SK-N-SH (cell line): Measurements from ENCODE around the gene ADK. TPM values are rescaled to one million over a fixed set of nuclear protein-coding genes. Genes with fewer than 3 reads are reported as not detected.

Source experiments
- CTCF ChIA-PET: fragments of 300-600, 350-600 bp; formaldehyde crosslinking; extraction: SDS; loops from one replicate; lab custom pipeline; 2021; lab: Yijun Ruan, JAX
- POLR2A ChIA-PET: fragments of 350-600 bp; sonication (Branson Sonifier 250); formaldehyde crosslinking; extraction: SDS; loops from one replicate; lab custom pipeline; 2020; ENCODE audit warnings: antibody characterized with exemption, inconsistent platforms; lab: Yijun Ruan, JAX
- DNase-seq: peaks from one replicate; pipeline ENCODE4 v3.0.0; 2012
- H2AFZ ChIP-seq: fragments of 200-600 bp; sonication (generic); 2 replicates; pipeline ENCODE4 v1.8.1; 2016; ENCODE audit warnings: antibody characterized with exemption, mild to moderate bottlenecking, low read depth
- H3F3A ChIP-seq: fragments of 200-600 bp; sonication (generic); replicated peaks from 2 replicates; pipeline ENCODE3; 2016; ENCODE audit warnings: antibody characterized with exemption, mild to moderate bottlenecking; ENCODE audit not compliant: insufficient read depth
- H3K27ac ChIP-seq, 2 experiments: fragments of 200-500 bp in 1 of 2; fragments of 200-600 bp in 1 of 2; sonication (Bioruptor generic) in 1 of 2; sonication (generic), shearing (Covaris generic) in 1 of 2; 2 replicates each; pipeline versions ENCODE4 v1.5.1 to v1.6.1; 2014 to 2016; ENCODE audit warnings: low read depth in 2 of 2, inconsistent platforms in 1 of 2, low read length in 1 of 2, mild to moderate bottlenecking in 1 of 2, mixed read lengths in 1 of 2
- H3K27me3 ChIP-seq: fragments of 200-600 bp; sonication (generic), shearing (Covaris generic); 2 replicates; pipeline ENCODE4 v1.6.1; 2016; ENCODE audit warnings: mixed run types; ENCODE audit not compliant: insufficient read depth
- H3K36me3 ChIP-seq, 2 experiments: fragments of 200-500 bp in 1 of 2; fragments of 200-600 bp in 1 of 2; sonication (Bioruptor generic) in 1 of 2; sonication (generic) in 1 of 2; replicated peaks in 1 of 2; 2 replicates each; pipeline versions ENCODE3 to v1.5.1; 2014 to 2016; ENCODE audit warnings: low read length in 1 of 2, mild to moderate bottlenecking in 1 of 2; ENCODE audit not compliant: insufficient read depth in 2 of 2, control insufficient read depth in 1 of 2
- H3K4me1 ChIP-seq, 2 experiments: fragments of 200-500 bp in 1 of 2; fragments of 200-600 bp in 1 of 2; sonication (Bioruptor generic) in 1 of 2; sonication (generic), shearing (Covaris generic) in 1 of 2; 2 replicates each; pipeline versions ENCODE4 v1.5.1 to v1.6.1; 2014 to 2016; ENCODE audit warnings: low read depth in 1 of 2, low read length in 1 of 2, mixed run types in 1 of 2; ENCODE audit not compliant: insufficient read depth in 2 of 2, control insufficient read depth in 1 of 2
- H3K4me2 ChIP-seq: fragments of 200-600 bp; sonication (generic), shearing (Covaris generic); 2 replicates; pipeline ENCODE4 v1.6.1; 2017; ENCODE audit warnings: mixed run types
- H3K4me3 ChIP-seq, 2 experiments: fragments of 200-500 bp in 1 of 2; fragments of 200-600 bp in 1 of 2; sonication (Bioruptor generic) in 1 of 2; sonication (generic), shearing (Covaris generic) in 1 of 2; 2 replicates each; pipeline versions ENCODE4 v1.5.1 to v1.8.1; 2014 to 2016; ENCODE audit warnings: low read depth in 2 of 2, inconsistent platforms in 1 of 2, low read length in 1 of 2, mild to moderate bottlenecking in 1 of 2, mixed read lengths in 1 of 2, moderate library complexity in 1 of 2
- H3K79me2 ChIP-seq: fragments of 200-600 bp; sonication (generic); 2 replicates; pipeline ENCODE4 v1.8.1; 2017; ENCODE audit warnings: mild to moderate bottlenecking; ENCODE audit not compliant: insufficient read depth
- H3K9ac ChIP-seq: fragments of 200-600 bp; sonication (generic); 2 replicates; pipeline ENCODE4 v1.6.1; 2017; ENCODE audit warnings: mixed run types
- H3K9me2 ChIP-seq: fragments of 200-600 bp; sonication (generic); 2 replicates; pipeline ENCODE4 v1.6.1; 2017; ENCODE audit warnings: mixed run types
- H3K9me3 ChIP-seq: fragments of 200-600 bp; sonication (generic); 2 replicates; pipeline ENCODE4 v1.6.1; 2017; ENCODE audit warnings: mixed run types, mild to moderate bottlenecking, moderate library complexity
- H4K20me1 ChIP-seq: fragments of 200-600 bp; sonication (generic); 2 replicates; pipeline ENCODE4 v1.6.1; 2017; ENCODE audit warnings: mild to moderate bottlenecking, mixed run types; ENCODE audit not compliant: insufficient read depth
- ELF1 ChIP-seq: IDR thresholded peaks from 2 replicates; pipeline ENCODE4 v1.4.0; 2012
- EP300 ChIP-seq, 2 experiments: IDR thresholded peaks; 2 replicates each; pipeline versions ENCODE4 v1.4.0 to v1.6.1; 2012; ENCODE audit warnings: borderline replicate concordance in 1 of 2, low read depth in 1 of 2, low read length in 1 of 2
- EZH2phosphoT487 ChIP-seq: fragments of 200-600 bp; sonication (generic); IDR thresholded peaks from 2 replicates; pipeline ENCODE4 v1.6.1; 2017; ENCODE audit warnings: low read depth, mixed run types, mild to moderate bottlenecking, antibody characterized with exemption, moderate library complexity, borderline replicate concordance
- FOXM1 ChIP-seq: IDR thresholded peaks from 2 replicates; pipeline ENCODE4 v1.4.0; 2012; ENCODE audit warnings: low read depth, mild to moderate bottlenecking
- GABPA ChIP-seq: IDR thresholded peaks from 2 replicates; pipeline ENCODE4 v1.4.0; 2012; ENCODE audit warnings: low read depth, mild to moderate bottlenecking
- GATA2 ChIP-seq: sonication (generic); formaldehyde crosslinking; IDR thresholded peaks from 2 replicates; pipeline ENCODE4 v1.5.0; 2020; ENCODE audit warnings: mild to moderate bottlenecking, missing genetic modification reagents
- MEF2A ChIP-seq: IDR thresholded peaks from 2 replicates; pipeline ENCODE4 v1.4.0; 2012; ENCODE audit warnings: low read depth, borderline replicate concordance
- NRF1 ChIP-seq: IDR thresholded peaks from 2 replicates; pipeline ENCODE4 v1.6.1; 2012; ENCODE audit warnings: low read depth, mild to moderate bottlenecking, low read length
- SIN3A ChIP-seq: IDR thresholded peaks from 2 replicates; pipeline ENCODE4 v1.6.1; 2012; ENCODE audit warnings: low read depth, mild to moderate bottlenecking, low read length, moderate library complexity, borderline replicate concordance
- SMC3 ChIP-seq: IDR thresholded peaks from 2 replicates; pipeline ENCODE4 v1.6.1; 2012; ENCODE audit warnings: low read depth, low read length, improper control_type of control experiment
- TEAD4 ChIP-seq: IDR thresholded peaks from 2 replicates; pipeline ENCODE4 v1.4.0; 2012; ENCODE audit warnings: mild to moderate bottlenecking, borderline replicate concordance; ENCODE audit not compliant: insufficient read depth
- WGBS: methylation state at CpG from one replicate; pipeline ENCODE4 v1.1.6; 2017; ENCODE audit warnings: low lambda C conversion rate; 5-methylcytosine and 5-hydroxymethylcytosine counted together
- polyA plus RNA-seq, 3 experiments: library from polyadenylated mRNA; depleted of rRNA; stranded (reverse); fragments of >200 nt; gene quantifications; 2 replicates each; pipeline ENCODE4 v1.2.3, GENCODE V29; 2012
- TF ChIP-seq, protein P1 (sequence below): fragments of 150-350 bp; IDR thresholded peaks from 2 replicates; pipeline ENCODE4 v1.6.1; 2016; ENCODE audit warnings: mild to moderate bottlenecking, low read depth, low read length
- TF ChIP-seq, protein P2 (sequence below): IDR thresholded peaks from 2 replicates; pipeline ENCODE4 v1.4.0; 2012; ENCODE audit warnings: low read depth, borderline replicate concordance
- TF ChIP-seq, protein P3 (sequence below): fragments of 200-600 bp; sonication (generic); IDR thresholded peaks from 2 replicates; pipeline ENCODE4 v1.6.1; 2017; ENCODE audit warnings: antibody characterized with exemption, mild to moderate bottlenecking, moderate library complexity

The ADK gene
- polyA plus RNA-seq, 1 of the 3 experiments (the other 2 are of a cell fraction), result 25.1 TPM

DNA sequence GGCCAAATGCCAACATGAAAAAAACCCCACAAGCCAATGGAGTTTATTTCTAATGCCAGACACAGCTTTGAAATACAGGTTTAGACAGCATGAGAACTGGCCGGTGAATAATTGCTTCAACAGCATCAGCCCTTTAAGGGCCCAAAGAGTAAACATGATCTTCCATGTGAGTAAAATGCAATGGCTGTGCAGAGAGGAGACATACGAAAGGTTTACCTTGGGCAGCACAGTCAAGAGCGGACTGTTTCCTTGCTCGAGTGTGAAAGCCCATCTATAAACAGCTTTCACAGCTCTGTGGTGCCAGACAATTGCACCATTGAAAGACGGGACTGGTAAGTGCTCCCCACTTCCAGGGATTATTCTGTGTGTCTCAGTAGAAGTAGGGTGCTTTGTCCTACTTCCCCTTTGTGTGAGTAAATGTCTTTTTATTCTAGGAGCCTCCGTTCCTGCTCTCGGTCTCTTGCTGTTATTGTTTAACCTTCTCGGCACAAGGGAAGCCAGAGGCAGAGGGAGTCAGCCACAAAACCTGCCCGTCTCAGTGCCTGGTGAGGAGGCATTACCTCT lies 597.5 kb downstream of the ADK start (continued):
- TF ChIP-seq, protein P1, sequence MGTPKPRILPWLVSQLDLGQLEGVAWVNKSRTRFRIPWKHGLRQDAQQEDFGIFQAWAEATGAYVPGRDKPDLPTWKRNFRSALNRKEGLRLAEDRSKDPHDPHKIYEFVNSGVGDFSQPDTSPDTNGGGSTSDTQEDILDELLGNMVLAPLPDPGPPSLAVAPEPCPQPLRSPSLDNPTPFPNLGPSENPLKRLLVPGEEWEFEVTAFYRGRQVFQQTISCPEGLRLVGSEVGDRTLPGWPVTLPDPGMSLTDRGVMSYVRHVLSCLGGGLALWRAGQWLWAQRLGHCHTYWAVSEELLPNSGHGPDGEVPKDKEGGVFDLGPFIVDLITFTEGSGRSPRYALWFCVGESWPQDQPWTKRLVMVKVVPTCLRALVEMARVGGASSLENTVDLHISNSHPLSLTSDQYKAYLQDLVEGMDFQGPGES, result no peak
- TF ChIP-seq EP300 (IDR thresholded peaks at IDR 0.05; ENCODE audit: borderline replicate concordance in 1 of 2, low read depth in 1 of 2, low read length in 1 of 2), result no peak
- TF ChIP-seq FOXM1, result no peak
- no peak for TF ChIP-seq SIN3A
- TF ChIP-seq, protein P2, sequence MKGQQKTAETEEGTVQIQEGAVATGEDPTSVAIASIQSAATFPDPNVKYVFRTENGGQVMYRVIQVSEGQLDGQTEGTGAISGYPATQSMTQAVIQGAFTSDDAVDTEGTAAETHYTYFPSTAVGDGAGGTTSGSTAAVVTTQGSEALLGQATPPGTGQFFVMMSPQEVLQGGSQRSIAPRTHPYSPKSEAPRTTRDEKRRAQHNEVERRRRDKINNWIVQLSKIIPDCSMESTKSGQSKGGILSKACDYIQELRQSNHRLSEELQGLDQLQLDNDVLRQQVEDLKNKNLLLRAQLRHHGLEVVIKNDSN, result no peak
- TF ChIP-seq GATA2 (CRISPR knock-in tag), result no peak
- no peak for TF ChIP-seq SMC3
- no peak for TF ChIP-seq EZH2phosphoT487
- no peak for TF ChIP-seq TEAD4
- TF ChIP-seq GABPA, result no peak
- TF ChIP-seq MEF2A, result no peak

DNA sequence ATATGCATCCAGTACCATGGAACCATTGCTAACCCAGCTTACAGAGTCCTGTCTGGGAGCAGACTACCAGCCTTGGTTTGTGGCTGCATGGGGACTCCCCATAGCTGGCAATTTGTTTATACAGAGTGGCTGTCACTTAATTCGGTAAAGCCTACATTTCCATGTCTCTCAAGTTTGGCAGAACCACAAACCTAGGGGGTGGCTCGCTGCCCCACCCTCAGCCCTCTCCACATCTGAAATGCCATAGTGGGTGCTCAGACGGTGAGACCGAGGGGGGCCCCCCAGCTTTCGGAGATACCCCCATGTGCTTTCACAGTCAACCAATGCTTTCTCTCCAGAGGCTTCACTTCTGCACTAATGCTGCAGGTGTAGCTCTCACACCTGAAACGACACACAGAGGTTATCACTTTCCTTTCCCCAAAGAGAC lies 599.8 kb downstream of the ADK start:
- POLR2A ChIA-PET, result interaction anchor here (0.6 kb wide), 1 partner anchor 244 kb away, joined by 8 read pairs; no protein-coding TSS in a partner anchor
- Histone ChIP-seq H2AFZ (no peak overlapping the region), H3K36me3 (no peaks in the 10 kb centered on the region), H3F3A (no peaks in the 10 kb centered on the region), H3K9ac (no peak overlapping the region), H3K27ac (no peak overlapping the region), H3K4me1 (no peaks in the 10 kb centered on the region), H3K79me2 (no peaks in the 10 kb centered on the region), H3K9me2 (no peaks in the 10 kb centered on the region), H3K9me3 (no peaks in the 10 kb centered on the region), H4K20me1 (no peaks in the 10 kb centered on the region), H3K27me3 (no peaks in the 10 kb centered on the region), H3K4me3 (no peak overlapping the region), H3K4me2 (no peak overlapping the region)
- 73% methylated on average over 6 of the region's 6 CpGs for WGBS
- TF ChIP-seq EP300 (IDR thresholded peaks at IDR 0.05; ENCODE audit: borderline replicate concordance in 1 of 2, low read depth in 1 of 2, low read length in 1 of 2), result no peak
- no peak for TF ChIP-seq MEF2A
- CTCF ChIA-PET, result no interaction called here
- DNase-seq, result no peak

DNA sequence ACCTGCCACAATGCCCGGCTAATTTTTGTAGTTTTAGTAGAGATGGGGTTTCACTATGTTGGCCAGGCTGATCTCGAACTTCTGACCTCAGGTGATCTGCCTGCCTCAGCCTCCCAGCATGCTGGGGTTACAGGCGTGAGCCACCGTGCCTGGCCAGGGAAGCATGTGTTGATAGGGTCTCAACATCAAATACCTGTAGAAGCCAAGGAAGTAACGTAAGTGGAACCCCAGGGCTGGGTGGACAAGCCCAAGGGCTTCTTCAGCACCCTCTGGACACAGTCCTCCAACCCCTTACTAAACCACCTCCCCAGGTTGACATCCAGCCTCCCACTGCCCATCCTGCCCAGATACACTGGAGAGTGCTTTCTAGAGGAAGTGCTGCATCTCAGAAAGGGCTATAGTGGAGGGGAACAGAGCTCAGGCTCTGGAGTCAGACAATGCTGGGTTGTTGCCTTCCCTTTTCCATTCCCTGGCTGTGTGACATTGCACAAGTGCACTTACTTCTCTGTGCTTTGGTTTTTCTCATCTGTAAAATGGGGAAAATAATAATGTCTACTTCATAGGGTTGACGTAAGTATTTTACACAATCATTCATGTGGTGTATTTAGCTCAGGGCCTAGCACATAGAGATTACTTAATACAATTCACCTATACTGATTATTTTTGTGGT lies 601.5 kb downstream of the ADK start:
- H3K79me2 ChIP-seq, result no peaks in the 10 kb centered on the region
- H3K27me3 ChIP-seq, result no peaks in the 10 kb centered on the region
- 86% methylated on average over 5 of the region's 6 CpGs for WGBS
- no peaks in the 10 kb centered on the region for H4K20me1 ChIP-seq
- H3K9ac ChIP-seq, result no peak overlapping the region
- H2AFZ ChIP-seq, result no peak overlapping the region
- H3K36me3 ChIP-seq, result no peaks in the 10 kb centered on the region
- TF ChIP-seq NRF1, result no peak
- TF ChIP-seq TEAD4, result no peak
- TF ChIP-seq, protein P3, sequence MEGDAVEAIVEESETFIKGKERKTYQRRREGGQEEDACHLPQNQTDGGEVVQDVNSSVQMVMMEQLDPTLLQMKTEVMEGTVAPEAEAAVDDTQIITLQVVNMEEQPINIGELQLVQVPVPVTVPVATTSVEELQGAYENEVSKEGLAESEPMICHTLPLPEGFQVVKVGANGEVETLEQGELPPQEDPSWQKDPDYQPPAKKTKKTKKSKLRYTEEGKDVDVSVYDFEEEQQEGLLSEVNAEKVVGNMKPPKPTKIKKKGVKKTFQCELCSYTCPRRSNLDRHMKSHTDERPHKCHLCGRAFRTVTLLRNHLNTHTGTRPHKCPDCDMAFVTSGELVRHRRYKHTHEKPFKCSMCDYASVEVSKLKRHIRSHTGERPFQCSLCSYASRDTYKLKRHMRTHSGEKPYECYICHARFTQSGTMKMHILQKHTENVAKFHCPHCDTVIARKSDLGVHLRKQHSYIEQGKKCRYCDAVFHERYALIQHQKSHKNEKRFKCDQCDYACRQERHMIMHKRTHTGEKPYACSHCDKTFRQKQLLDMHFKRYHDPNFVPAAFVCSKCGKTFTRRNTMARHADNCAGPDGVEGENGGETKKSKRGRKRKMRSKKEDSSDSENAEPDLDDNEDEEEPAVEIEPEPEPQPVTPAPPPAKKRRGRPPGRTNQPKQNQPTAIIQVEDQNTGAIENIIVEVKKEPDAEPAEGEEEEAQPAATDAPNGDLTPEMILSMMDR, result no peak
- no peak for TF ChIP-seq MEF2A
- TF ChIP-seq ELF1, result no peak
- TF ChIP-seq, all 33 proteins: peak for 0
- no peak overlapping the region for H3K4me3 ChIP-seq
- no peaks in the 10 kb centered on the region for H3K9me2 ChIP-seq
- POLR2A ChIA-PET, result no interaction called here
- H3K4me1 ChIP-seq, result no peaks in the 10 kb centered on the region
- CTCF ChIA-PET, result interaction anchor here (1.2 kb wide), 1 partner anchor 19 kb away, joined by 3 read pairs; no protein-coding TSS in a partner anchor
- no peak overlapping the region for H3K27ac ChIP-seq
- no peaks in the 10 kb centered on the region for H3F3A ChIP-seq
- H3K9me3 ChIP-seq, result no peaks in the 10 kb centered on the region
- H3K4me2 ChIP-seq, result no peak overlapping the region
- DNase-seq, result no peak
